Calu3 (cell line): ENCODE results near the gene KMT2E. TPM values are rescaled to one million over a fixed set of nuclear protein-coding genes. Genes with fewer than 3 reads are reported as not detected.

Experiments
- BruUV-seq: library from RNA; stranded (reverse); fragments of 400-500 nt; replicated peaks from 2 replicates; lab custom pipeline; 2021; lab: Mats Ljungman, UMichigan
- CTCF ChIA-PET: fragments of 300-600 bp; sonication (Branson Sonifier 250); formaldehyde crosslinking; loops from one replicate; lab custom pipeline; 2022; ENCODE audit warnings: antibody characterized with exemption; lab: Charles Lee
- DNase-seq: peaks from one replicate; pipeline ENCODE4 v3.0.0; 2022
- H3K27ac Mint-ChIP-seq: one replicate; pipeline ENCODE4 v1.8.0; 2022; ENCODE audit warnings: mixed read lengths; ENCODE audit not compliant: unreplicated experiment
- H3K27me3 Mint-ChIP-seq: one replicate; pipeline ENCODE4 v1.8.0; 2022; ENCODE audit warnings: mixed read lengths; ENCODE audit not compliant: unreplicated experiment
- H3K36me3 Mint-ChIP-seq: one replicate; pipeline ENCODE4 v1.8.0; 2022; ENCODE audit warnings: mild to moderate bottlenecking, moderate library complexity, mixed read lengths; ENCODE audit not compliant: insufficient read depth, unreplicated experiment
- H3K4me1 Mint-ChIP-seq: one replicate; pipeline ENCODE4 v1.8.0; 2022; ENCODE audit warnings: mild to moderate bottlenecking, low read depth, mixed read lengths; ENCODE audit not compliant: unreplicated experiment
- H3K4me3 Mint-ChIP-seq: one replicate; pipeline ENCODE4 v1.8.0; 2022; ENCODE audit warnings: mild to moderate bottlenecking, low read depth, moderate library complexity, mixed read lengths; ENCODE audit not compliant: unreplicated experiment
- H3K9me3 Mint-ChIP-seq: one replicate; pipeline ENCODE4 v1.8.0; 2022; ENCODE audit warnings: low read depth, mixed read lengths; ENCODE audit not compliant: unreplicated experiment
- intact Hi-C: fragments of 100-400 bp; cut with micrococcal nuclease; formaldehyde crosslinking; loops from one replicate; pipeline ENCODE4 v1.10.0; 2022; ENCODE audit not compliant: unreplicated experiment
- total RNA-seq: library from RNA; stranded (reverse); gene quantifications from 2 replicates; pipeline ENCODE4 v1.2.3, GENCODE V29; 2022
- TF ChIP-seq, protein P1 (sequence below): fragments of 200-600 bp; IDR thresholded peaks from one replicate; pipeline ENCODE4 v1.8.0; 2022; ENCODE audit warnings: antibody characterized with exemption; ENCODE audit not compliant: unreplicated experiment

KMT2E gene
- total RNA-seq, 1 experiment from 2014 or later, result 39.1 TPM

DNA sequence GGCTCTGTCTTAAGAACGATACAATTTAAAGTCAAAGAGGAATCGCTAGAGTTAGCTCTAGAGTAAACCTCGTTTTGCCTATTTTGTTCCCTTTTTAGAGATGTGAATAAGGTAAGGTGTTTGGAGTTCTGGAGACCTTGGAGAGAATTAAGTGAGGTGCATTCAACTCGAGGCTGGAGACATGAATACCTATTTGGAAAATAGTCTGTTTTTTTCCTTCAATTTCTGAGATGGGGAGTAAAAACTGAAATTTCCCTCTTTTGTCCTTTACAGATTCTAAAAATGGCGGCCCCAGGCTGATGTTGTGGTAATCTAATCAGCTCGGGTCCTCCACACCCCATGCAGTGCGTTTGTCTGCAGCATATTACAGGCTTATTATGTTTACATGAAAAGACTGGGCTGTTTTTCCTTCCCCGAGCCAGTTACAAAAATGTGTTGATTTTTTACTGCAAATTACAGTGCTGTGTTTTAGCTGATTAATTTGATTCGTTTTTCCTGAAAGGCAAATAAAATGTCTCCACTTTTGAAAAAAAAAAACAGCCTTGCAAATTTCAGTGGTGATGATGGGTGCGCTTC, 1.5 kb downstream of the KMT2E start:
- Mint-ChIP-seq H3K36me3 (peaks cover 70% of the 10 kb centered on the region), H3K27me3 (no peaks in the 10 kb centered on the region), H3K4me3 (peak overlapping the region; percentile 93), H3K9me3 (no peaks in the 10 kb centered on the region), H3K4me1 (peaks cover 6% of the 10 kb centered on the region), H3K27ac (peak overlapping the region; percentile 100)
- intact Hi-C loops, result loop anchor here (10.0 kb wide), 1 partner anchor 91 kb away; no protein-coding TSS in a partner anchor
- TF ChIP-seq, protein P1, sequence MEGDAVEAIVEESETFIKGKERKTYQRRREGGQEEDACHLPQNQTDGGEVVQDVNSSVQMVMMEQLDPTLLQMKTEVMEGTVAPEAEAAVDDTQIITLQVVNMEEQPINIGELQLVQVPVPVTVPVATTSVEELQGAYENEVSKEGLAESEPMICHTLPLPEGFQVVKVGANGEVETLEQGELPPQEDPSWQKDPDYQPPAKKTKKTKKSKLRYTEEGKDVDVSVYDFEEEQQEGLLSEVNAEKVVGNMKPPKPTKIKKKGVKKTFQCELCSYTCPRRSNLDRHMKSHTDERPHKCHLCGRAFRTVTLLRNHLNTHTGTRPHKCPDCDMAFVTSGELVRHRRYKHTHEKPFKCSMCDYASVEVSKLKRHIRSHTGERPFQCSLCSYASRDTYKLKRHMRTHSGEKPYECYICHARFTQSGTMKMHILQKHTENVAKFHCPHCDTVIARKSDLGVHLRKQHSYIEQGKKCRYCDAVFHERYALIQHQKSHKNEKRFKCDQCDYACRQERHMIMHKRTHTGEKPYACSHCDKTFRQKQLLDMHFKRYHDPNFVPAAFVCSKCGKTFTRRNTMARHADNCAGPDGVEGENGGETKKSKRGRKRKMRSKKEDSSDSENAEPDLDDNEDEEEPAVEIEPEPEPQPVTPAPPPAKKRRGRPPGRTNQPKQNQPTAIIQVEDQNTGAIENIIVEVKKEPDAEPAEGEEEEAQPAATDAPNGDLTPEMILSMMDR, result no peak
- TSS peak; percentile 24 for BruUV-seq
- no peak for DNase-seq
- CTCF ChIA-PET, result interaction anchor here (1.0 kb wide), 1 partner anchor 37 kb away, joined by 4 read pairs; no protein-coding TSS in a partner anchor

DNA sequence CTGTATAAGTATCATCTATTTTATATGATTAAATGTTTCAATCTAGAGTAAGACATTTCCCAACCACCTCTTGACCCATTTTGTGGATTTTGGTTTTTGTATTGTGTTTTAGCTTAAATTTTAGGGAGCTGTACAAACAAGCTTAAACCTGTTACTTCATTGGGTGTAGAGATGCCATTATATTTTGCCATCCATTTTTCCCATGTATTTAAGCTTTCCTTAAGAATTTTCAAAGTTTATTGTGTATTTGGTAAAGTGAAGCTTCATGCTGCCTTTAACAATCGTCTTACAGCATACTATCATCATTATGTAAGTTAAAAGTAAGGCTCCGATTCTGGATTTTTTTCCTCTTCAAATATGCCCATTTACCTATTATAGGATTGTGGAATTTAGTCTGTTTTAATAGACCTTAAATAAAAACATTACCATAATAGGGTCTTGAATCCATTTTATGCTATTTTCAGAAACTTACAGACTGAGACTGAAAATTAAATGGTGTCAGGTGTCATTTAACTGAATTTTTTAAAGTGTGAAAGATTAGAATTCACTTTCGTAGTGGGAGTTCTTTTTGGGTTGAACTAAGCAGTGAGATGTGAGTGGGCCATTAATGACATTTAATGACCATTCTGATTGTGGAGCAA, 2.2 kb downstream of the KMT2E start:
- intact Hi-C loops, result loop anchor here (10.0 kb wide), 1 partner anchor 91 kb away; no protein-coding TSS in a partner anchor
- Mint-ChIP-seq H3K27me3 (no peaks in the 10 kb centered on the region), H3K9me3 (no peaks in the 10 kb centered on the region), H3K27ac (peak overlapping the region; percentile 86), H3K4me3 (peak overlapping the region; percentile 93), H3K4me1 (peaks cover 6% of the 10 kb centered on the region), H3K36me3 (peaks cover 63% of the 10 kb centered on the region)
- TF ChIP-seq, protein P1, result no peak
- no TSS peak for BruUV-seq
- DNase-seq, result no peak
- CTCF ChIA-PET, result interaction anchor here (0.6 to 1.0 kb wide), 2 partner anchors 37 to 655 kb away, joined by 4 read pairs; no protein-coding TSS in a partner anchor

GRCh38 chr7:105016709-105017656, 3.0 kb downstream of the KMT2E start:
- no peaks in the 10 kb centered on the region for H3K27me3 Mint-ChIP-seq
- TF ChIP-seq, protein P1, result no peak
- CTCF ChIA-PET, result interaction anchor here (0.6 to 1.1 kb wide), 2 partner anchors 10 to 654 kb away, joined by 3 to 4 read pairs; no protein-coding TSS in a partner anchor
- H3K9me3 Mint-ChIP-seq, result no peaks in the 10 kb centered on the region
- H3K27ac Mint-ChIP-seq, result peak overlapping the region; percentile 86
- H3K4me3 Mint-ChIP-seq, result peak overlapping the region; percentile 93
- no peak for DNase-seq
- intact Hi-C loops, result loop anchor here (10.0 kb wide), 1 partner anchor 92 kb away; no protein-coding TSS in a partner anchor
- H3K4me1 Mint-ChIP-seq, result peaks cover 6% of the 10 kb centered on the region
- H3K36me3 Mint-ChIP-seq, result peaks cover 55% of the 10 kb centered on the region
- BruUV-seq, result no TSS peak
